A549 treated with CORT108297 at 1 μM for 4 hours (cell line): ENCODE measurements around the gene IFNA5. TPM values are rescaled to one million over a fixed set of nuclear protein-coding genes. Genes with fewer than 3 reads are reported as not detected.

Experiments used
- total RNA-seq: library from RNA; stranded (reverse); fragments of 200-300 nt; extraction: Qiagen RNA extraction; gene quantifications from 5 replicates; pipeline ENCODE4 v1.2.3, GENCODE V29; 2022

Gene IFNA5
- not detected in 5 replicates for total RNA-seq

DNA sequence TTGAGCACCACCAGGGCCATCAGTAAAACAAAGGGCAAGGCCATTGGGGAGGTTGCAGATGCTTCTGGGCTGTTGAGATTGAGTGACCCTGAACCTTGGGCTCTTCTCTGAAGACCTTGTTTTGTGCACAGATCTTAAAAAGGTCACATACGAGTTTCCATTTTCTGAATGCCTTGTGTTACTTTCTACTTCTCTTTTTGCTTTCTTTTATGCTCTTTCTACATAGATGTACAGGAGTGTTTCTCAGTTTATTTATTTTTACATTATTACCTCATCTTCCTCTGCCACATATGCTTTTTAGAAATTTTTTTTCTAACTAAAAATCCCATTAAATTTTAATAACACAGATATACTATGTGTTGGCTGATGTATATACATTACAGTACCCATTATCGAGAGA lies at the start of gene IFNA5:
TSS of gene IFNA5 (minus strand) at position 101 of the 400 bp plus-strand sequence. CDS start at position 44, 57 bp downstream.

GRCh38 chr9:21350787-21351186 lies 45.7 kb upstream of the IFNA5 start, which contains the start of gene IFNA6:
Gene IFNA6, minus strand, starts transcription at chr9:21350887. Its CDS starts 0 bp downstream, at chr9:21350887.

GRCh38 chr9:21334701-21335632 lies 29.9 kb upstream of the IFNA5 start, which contains the start of gene KLHL9:
Gene KLHL9, minus strand, starts transcription at chr9:21335404. Its CDS starts 545 bp downstream, at chr9:21334859.

Other genes with a start within 250 kb of the IFNA5 start
- gene IFNB1, start 227.4 kb downstream of the IFNA5 start, total RNA-seq = 0.15 TPM in 1 of 5 replicates, not detected in the others
- not detected in 5 replicates for gene IFNW1, start 163.5 kb downstream of the IFNA5 start, total RNA-seq
- gene IFNA21, start 138.7 kb downstream of the IFNA5 start, total RNA-seq = not detected in 5 replicates
- not detected in 5 replicates for gene IFNA4, start 117.7 kb downstream of the IFNA5 start, total RNA-seq
- gene IFNA7, start 103.1 kb downstream of the IFNA5 start, total RNA-seq = not detected in 5 replicates
- not detected in 5 replicates for gene IFNA10, start 98.2 kb downstream of the IFNA5 start, total RNA-seq
- gene IFNA16, start 88.0 kb downstream of the IFNA5 start, total RNA-seq = not detected in 5 replicates
- gene IFNA17, start 77.1 kb downstream of the IFNA5 start, total RNA-seq = not detected in 5 replicates
- gene IFNA14, start 65.3 kb downstream of the IFNA5 start, total RNA-seq = not detected in 5 replicates
- gene KLHL9, start 30.1 kb upstream of the IFNA5 start, total RNA-seq = 14.5 to 19.6 TPM (median 17.5 TPM) in 5 replicates
- not detected in 5 replicates for gene IFNA6, start 45.6 kb upstream of the IFNA5 start, total RNA-seq
- not detected in 5 replicates for gene IFNA13, start 62.7 kb upstream of the IFNA5 start, total RNA-seq
- gene IFNA2, start 80.1 kb upstream of the IFNA5 start, total RNA-seq = not detected in 5 replicates
- gene IFNA8, start 103.8 kb upstream of the IFNA5 start, total RNA-seq = not detected in 5 replicates
- not detected in 5 replicates for gene IFNA1, start 135.1 kb upstream of the IFNA5 start, total RNA-seq
- 1.3 to 2.1 TPM (median 1.7 TPM) in 5 replicates for gene IFNE, start 177.0 kb upstream of the IFNA5 start, total RNA-seq